Astrocyte of the hippocampus (primary cell): ENCODE results near the gene VWA8.

Experiments used
- DNase-seq: peaks from one replicate; pipeline ENCODE4 v3.0.0; 2011; ENCODE audit warnings: low read depth, low spot score

The VWA8 gene

GRCh38 chr13:41960637-41961465 is at the start of gene VWA8:
Gene VWA8 (minus strand): TSS chr13:41961109. CDS start chr13:41961015, 94 bp downstream.
- DNase-seq, result peak; percentile 91

- DNase-seq, result no peak
Measured at GRCh38 chr13:42009057-42009456, 48.1 kb upstream of the VWA8 start.

GRCh38 chr13:42007844-42008243 is 46.9 kb upstream of the VWA8 start:
- DNase-seq, result peak; percentile 69

GRCh38 chr13:42002066-42002465 is 41.2 kb upstream of the VWA8 start:
- DNase-seq, result no peak

- DNase-seq, result peak; percentile 80
Measured at GRCh38 chr13:42001580-42001979, 40.7 kb upstream of the VWA8 start.

GRCh38 chr13:42000846-42001245 is 39.9 kb upstream of the VWA8 start:
- DNase-seq, result peak; percentile 16

- DNase-seq, result no peak
Measured at GRCh38 chr13:41997396-41997795, 36.5 kb upstream of the VWA8 start.

- DNase-seq, result peak; percentile 47
Measured at GRCh38 chr13:41995946-41996345, 35.0 kb upstream of the VWA8 start.

GRCh38 chr13:41995336-41995735 is 34.4 kb upstream of the VWA8 start:
- no peak for DNase-seq

GRCh38 chr13:41994696-41995095 is 33.8 kb upstream of the VWA8 start:
- no peak for DNase-seq

- DNase-seq, result no peak
Measured at GRCh38 chr13:41991936-41992335, 31.0 kb upstream of the VWA8 start.

GRCh38 chr13:41988244-41988643 is 27.3 kb upstream of the VWA8 start:
- no peak for DNase-seq

- peak; percentile 34 for DNase-seq
Measured at GRCh38 chr13:41985788-41986508, 25.0 kb upstream of the VWA8 start.

- DNase-seq, result no peak
Measured at GRCh38 chr13:41981951-41982715, 21.2 kb upstream of the VWA8 start.

GRCh38 chr13:41978007-41978406 is 17.1 kb upstream of the VWA8 start:
- no peak for DNase-seq

- DNase-seq, result no peak
Measured at GRCh38 chr13:41976476-41976875, 15.6 kb upstream of the VWA8 start.

- no peak for DNase-seq
Measured at GRCh38 chr13:41974262-41974900, 13.5 kb upstream of the VWA8 start.

GRCh38 chr13:41973247-41973741 is 12.4 kb upstream of the VWA8 start:
- peak; percentile 8 for DNase-seq

GRCh38 chr13:41971848-41972247 is 10.9 kb upstream of the VWA8 start:
- no peak for DNase-seq

GRCh38 chr13:41970918-41971317 is 10.0 kb upstream of the VWA8 start:
- DNase-seq, result peak; percentile 62

GRCh38 chr13:41970022-41970421 is 9.1 kb upstream of the VWA8 start:
- DNase-seq, result no peak
